HEK293 (cell line): Measurements from ENCODE around the gene SELENBP1.

Source experiments
- CTCF ChIA-PET: fragments of 350-600 bp; formaldehyde crosslinking; extraction: SDS; loops from one replicate; lab custom pipeline; 2021; ENCODE audit warnings: antibody characterized with exemption; lab: Yijun Ruan, JAX
- POLR2A ChIA-PET: fragments of 300-600 bp; formaldehyde crosslinking; extraction: SDS; loops from one replicate; lab custom pipeline; 2020; ENCODE audit warnings: antibody characterized with exemption, inconsistent platforms; lab: Yijun Ruan, JAX
- H3K27ac ChIP-seq: fragments of 200-500 bp; sonication (Bioruptor generic); 2 replicates; pipeline ENCODE4 v1.5.1; 2014; ENCODE audit warnings: low read depth, low read length, control low read depth, inconsistent platforms; ENCODE audit errors: extremely low read depth
- H3K36me3 ChIP-seq, 2 experiments: fragments of 200-500 bp in 1 of 2; sonication (Bioruptor generic) in 1 of 2; 1 replicate in 1 of 2; 2 replicates in 1 of 2; pipeline ENCODE4 v1.5.1; 2014 to 2017; ENCODE audit warnings: inconsistent platforms in 2 of 2, low read length in 2 of 2; ENCODE audit not compliant: control insufficient read depth in 2 of 2, insufficient read depth in 1 of 2
- H3K4me1 ChIP-seq: fragments of 200-500 bp; sonication (Bioruptor generic); 2 replicates; pipeline ENCODE4 v1.5.1; 2014; ENCODE audit warnings: mild to moderate bottlenecking, low read length, inconsistent platforms; ENCODE audit not compliant: control insufficient read depth, insufficient read depth
- H3K4me3 ChIP-seq: 2 replicates; pipeline ENCODE4 v1.5.1; 2011; ENCODE audit warnings: low read depth, mild to moderate bottlenecking, control low read depth, low read length, moderate library complexity
- H3K9me3 ChIP-seq: fragments of 200-500 bp; sonication (Bioruptor generic); 2 replicates; pipeline ENCODE4 v1.5.1; 2014; ENCODE audit warnings: low read depth, low read length, inconsistent platforms; ENCODE audit not compliant: control insufficient read depth, insufficient read depth
- EGR2 ChIP-seq: fragments of 450-650 bp; formaldehyde crosslinking; IDR thresholded peaks from 2 replicates; pipeline ENCODE4 v1.5.1; 2016; ENCODE audit warnings: low read depth, missing biosample characterization, missing genetic modification characterization
- GLI2 ChIP-seq: fragments of 450-650 bp; formaldehyde crosslinking; IDR thresholded peaks from 2 replicates; pipeline ENCODE4; 2017; ENCODE audit warnings: missing biosample characterization, missing genetic modification characterization, low read depth, borderline replicate concordance
- HOXD13 ChIP-seq: sonication (generic); formaldehyde crosslinking; IDR thresholded peaks from 2 replicates; pipeline ENCODE4 v1.8.0; 2022; ENCODE audit warnings: missing genetic modification reagents, borderline replicate concordance
- KLF16 ChIP-seq: fragments of 450-650 bp; formaldehyde crosslinking; IDR thresholded peaks from 2 replicates; pipeline ENCODE4 v1.5.1; 2017; ENCODE audit warnings: missing biosample characterization, missing genetic modification characterization
- PRDM1 ChIP-seq: fragments of 450-650 bp; formaldehyde crosslinking; IDR thresholded peaks from 2 replicates; pipeline ENCODE4; 2016; ENCODE audit warnings: missing biosample characterization, missing genetic modification characterization
- REPIN1 ChIP-seq: fragments of 450-650 bp; formaldehyde crosslinking; IDR thresholded peaks from 2 replicates; pipeline ENCODE4 v1.5.1; 2017; ENCODE audit warnings: missing biosample characterization, missing genetic modification characterization, low read depth
- ZBTB1 ChIP-seq: fragments of 450-650 bp; formaldehyde crosslinking; IDR thresholded peaks from 2 replicates; pipeline ENCODE4 v1.5.1; 2016; ENCODE audit warnings: missing biosample characterization, missing genetic modification characterization
- ZBTB21 ChIP-seq: fragments of 450-650 bp; formaldehyde crosslinking; IDR thresholded peaks from 2 replicates; pipeline ENCODE4 v1.5.1; 2017; ENCODE audit warnings: missing biosample characterization, missing genetic modification characterization
- ZFP37 ChIP-seq: fragments of 450-650 bp; formaldehyde crosslinking; IDR thresholded peaks from 2 replicates; pipeline ENCODE4 v1.5.1; 2016; ENCODE audit warnings: missing biosample characterization, missing genetic modification characterization
- ZNF202 ChIP-seq: fragments of 450-650 bp; formaldehyde crosslinking; IDR thresholded peaks from 2 replicates; pipeline ENCODE4 v1.5.1; 2016; ENCODE audit warnings: missing biosample characterization, missing genetic modification characterization, borderline replicate concordance
- ZNF302 ChIP-seq: fragments of 450-650 bp; formaldehyde crosslinking; IDR thresholded peaks from 2 replicates; pipeline ENCODE4 v1.5.1; 2016; ENCODE audit warnings: missing biosample characterization, missing genetic modification characterization, low read depth
- ZNF416 ChIP-seq: fragments of 450-650 bp; formaldehyde crosslinking; IDR thresholded peaks from 2 replicates; pipeline ENCODE4 v1.5.1; 2016; ENCODE audit warnings: missing biosample characterization, missing genetic modification characterization
- ZNF549 ChIP-seq: fragments of 450-650 bp; IDR thresholded peaks from 2 replicates; pipeline ENCODE4 v1.5.1; 2018; ENCODE audit warnings: missing biosample characterization, missing genetic modification characterization, mild to moderate bottlenecking, inconsistent platforms, moderate library complexity
- ZNF555 ChIP-seq: fragments of 450-650 bp; formaldehyde crosslinking; conservative IDR thresholded peaks from 2 replicates; pipeline ENCODE4 v1.5.1; 2017; ENCODE audit warnings: missing biosample characterization, mild to moderate bottlenecking, missing genetic modification characterization, inconsistent platforms
- ZNF561 ChIP-seq: fragments of 450-650 bp; IDR thresholded peaks from 2 replicates; pipeline ENCODE4 v1.5.1; 2018; ENCODE audit warnings: missing biosample characterization, missing genetic modification characterization, borderline replicate concordance
- ZNF624 ChIP-seq: fragments of 450-650 bp; formaldehyde crosslinking; IDR thresholded peaks from 2 replicates; pipeline ENCODE4 v1.5.1; 2017; ENCODE audit warnings: missing biosample characterization, missing genetic modification characterization
- ZNF660 ChIP-seq: fragments of 450-650 bp; IDR thresholded peaks from 2 replicates; pipeline ENCODE4 v1.5.1; 2018; ENCODE audit warnings: missing biosample characterization, mild to moderate bottlenecking, missing genetic modification characterization
- TF ChIP-seq, protein P1 (sequence below): fragments of 450-650 bp; formaldehyde crosslinking; IDR thresholded peaks from 2 replicates; pipeline ENCODE4 v1.5.1; 2017; ENCODE audit warnings: missing biosample characterization, missing genetic modification characterization
- TF ChIP-seq, protein P2 (sequence below): fragments of 450-650 bp; formaldehyde crosslinking; conservative IDR thresholded peaks from 2 replicates; pipeline ENCODE4 v1.5.1; 2016; ENCODE audit warnings: low read depth, missing biosample characterization, missing genetic modification characterization
- TF ChIP-seq, protein P3 (sequence below): fragments of 450-650 bp; formaldehyde crosslinking; IDR thresholded peaks from 2 replicates; pipeline ENCODE4 v1.5.1; 2016; ENCODE audit warnings: missing biosample characterization, missing genetic modification characterization, low read depth
- TF ChIP-seq, protein P4 (sequence below): fragments of 450-650 bp; formaldehyde crosslinking; IDR thresholded peaks from 2 replicates; pipeline ENCODE4 v1.5.1; 2017; ENCODE audit warnings: missing biosample characterization, missing genetic modification characterization
- TF ChIP-seq, protein P5 (sequence below): fragments of 450-650 bp; formaldehyde crosslinking; IDR thresholded peaks from 2 replicates; pipeline ENCODE4 v1.5.1; 2017; ENCODE audit warnings: missing biosample characterization, missing genetic modification characterization

SELENBP1 gene

DNA sequence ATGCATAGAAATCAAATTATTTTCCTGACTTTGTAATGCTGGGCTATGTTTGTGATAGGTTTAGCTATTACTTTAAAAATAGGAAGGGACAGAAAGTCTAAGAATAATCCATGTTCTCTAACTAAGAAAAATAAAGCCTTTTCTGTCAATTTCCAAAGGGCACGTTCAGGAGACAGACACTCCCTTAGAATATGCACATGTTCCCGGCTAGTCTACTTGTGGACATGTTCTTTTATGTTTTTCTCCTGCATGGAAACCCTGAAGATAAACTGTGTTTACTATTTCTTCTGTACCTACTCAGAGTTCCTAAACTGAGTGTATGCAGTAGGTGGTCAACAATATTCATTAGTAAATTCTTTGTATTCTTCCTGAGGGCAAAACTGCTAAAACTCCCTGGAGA is 39.4 kb upstream of the SELENBP1 start:
- CTCF ChIA-PET = no interaction called here
- Histone ChIP-seq H3K4me3 (no peak overlapping the region), H3K36me3 (peaks cover 59 to 98% of the 10 kb centered on the region in 2 experiments), H3K9me3 (no peaks in the 10 kb centered on the region), H3K4me1 (no peaks in the 10 kb centered on the region), H3K27ac (no peak overlapping the region)
- no peak for TF ChIP-seq HOXD13
- TF ChIP-seq ZNF302 (tag by site-specific recombination) = no peak
- no peak for TF ChIP-seq ZNF555 (tag by site-specific recombination)
- no peak for TF ChIP-seq REPIN1
- TF ChIP-seq, protein P1, sequence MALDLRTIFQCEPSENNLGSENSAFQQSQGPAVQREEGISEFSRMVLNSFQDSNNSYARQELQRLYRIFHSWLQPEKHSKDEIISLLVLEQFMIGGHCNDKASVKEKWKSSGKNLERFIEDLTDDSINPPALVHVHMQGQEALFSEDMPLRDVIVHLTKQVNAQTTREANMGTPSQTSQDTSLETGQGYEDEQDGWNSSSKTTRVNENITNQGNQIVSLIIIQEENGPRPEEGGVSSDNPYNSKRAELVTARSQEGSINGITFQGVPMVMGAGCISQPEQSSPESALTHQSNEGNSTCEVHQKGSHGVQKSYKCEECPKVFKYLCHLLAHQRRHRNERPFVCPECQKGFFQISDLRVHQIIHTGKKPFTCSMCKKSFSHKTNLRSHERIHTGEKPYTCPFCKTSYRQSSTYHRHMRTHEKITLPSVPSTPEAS (tag by site-specific recombination) = no peak
- no peak for TF ChIP-seq ZNF202 (tag by site-specific recombination)
- TF ChIP-seq ZNF660 = no peak
- no peak for TF ChIP-seq KLF16 (tag by site-specific recombination)
- TF ChIP-seq, protein P2, sequence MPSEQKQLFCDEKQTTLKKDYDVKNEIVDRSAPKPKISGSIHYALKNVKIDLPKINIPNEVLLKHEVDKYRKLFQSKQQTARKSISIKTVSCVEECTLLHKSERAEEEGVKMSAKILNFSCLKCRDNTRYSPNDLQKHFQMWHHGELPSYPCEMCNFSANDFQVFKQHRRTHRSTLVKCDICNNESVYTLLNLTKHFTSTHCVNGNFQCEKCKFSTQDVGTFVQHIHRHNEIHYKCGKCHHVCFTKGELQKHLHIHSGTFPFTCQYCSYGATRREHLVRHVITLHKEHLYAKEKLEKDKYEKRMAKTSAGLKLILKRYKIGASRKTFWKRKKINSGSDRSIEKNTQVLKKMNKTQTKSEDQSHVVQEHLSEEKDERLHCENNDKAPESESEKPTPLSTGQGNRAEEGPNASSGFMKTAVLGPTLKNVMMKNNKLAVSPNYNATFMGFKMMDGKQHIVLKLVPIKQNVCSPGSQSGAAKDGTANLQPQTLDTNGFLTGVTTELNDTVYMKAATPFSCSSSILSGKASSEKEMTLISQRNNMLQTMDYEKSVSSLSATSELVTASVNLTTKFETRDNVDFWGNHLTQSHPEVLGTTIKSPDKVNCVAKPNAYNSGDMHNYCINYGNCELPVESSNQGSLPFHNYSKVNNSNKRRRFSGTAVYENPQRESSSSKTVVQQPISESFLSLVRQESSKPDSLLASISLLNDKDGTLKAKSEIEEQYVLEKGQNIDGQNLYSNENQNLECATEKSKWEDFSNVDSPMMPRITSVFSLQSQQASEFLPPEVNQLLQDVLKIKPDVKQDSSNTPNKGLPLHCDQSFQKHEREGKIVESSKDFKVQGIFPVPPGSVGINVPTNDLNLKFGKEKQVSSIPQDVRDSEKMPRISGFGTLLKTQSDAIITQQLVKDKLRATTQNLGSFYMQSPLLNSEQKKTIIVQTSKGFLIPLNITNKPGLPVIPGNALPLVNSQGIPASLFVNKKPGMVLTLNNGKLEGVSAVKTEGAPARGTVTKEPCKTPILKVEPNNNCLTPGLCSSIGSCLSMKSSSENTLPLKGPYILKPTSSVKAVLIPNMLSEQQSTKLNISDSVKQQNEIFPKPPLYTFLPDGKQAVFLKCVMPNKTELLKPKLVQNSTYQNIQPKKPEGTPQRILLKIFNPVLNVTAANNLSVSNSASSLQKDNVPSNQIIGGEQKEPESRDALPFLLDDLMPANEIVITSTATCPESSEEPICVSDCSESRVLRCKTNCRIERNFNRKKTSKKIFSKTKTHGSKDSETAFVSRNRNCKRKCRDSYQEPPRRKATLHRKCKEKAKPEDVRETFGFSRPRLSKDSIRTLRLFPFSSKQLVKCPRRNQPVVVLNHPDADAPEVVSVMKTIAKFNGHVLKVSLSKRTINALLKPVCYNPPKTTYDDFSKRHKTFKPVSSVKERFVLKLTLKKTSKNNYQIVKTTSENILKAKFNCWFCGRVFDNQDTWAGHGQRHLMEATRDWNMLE (tag by site-specific recombination) = no peak
- no peak for TF ChIP-seq EGR2 (tag by site-specific recombination)
- TF ChIP-seq ZBTB1 (tag by site-specific recombination) = no peak
- TF ChIP-seq, protein P3, sequence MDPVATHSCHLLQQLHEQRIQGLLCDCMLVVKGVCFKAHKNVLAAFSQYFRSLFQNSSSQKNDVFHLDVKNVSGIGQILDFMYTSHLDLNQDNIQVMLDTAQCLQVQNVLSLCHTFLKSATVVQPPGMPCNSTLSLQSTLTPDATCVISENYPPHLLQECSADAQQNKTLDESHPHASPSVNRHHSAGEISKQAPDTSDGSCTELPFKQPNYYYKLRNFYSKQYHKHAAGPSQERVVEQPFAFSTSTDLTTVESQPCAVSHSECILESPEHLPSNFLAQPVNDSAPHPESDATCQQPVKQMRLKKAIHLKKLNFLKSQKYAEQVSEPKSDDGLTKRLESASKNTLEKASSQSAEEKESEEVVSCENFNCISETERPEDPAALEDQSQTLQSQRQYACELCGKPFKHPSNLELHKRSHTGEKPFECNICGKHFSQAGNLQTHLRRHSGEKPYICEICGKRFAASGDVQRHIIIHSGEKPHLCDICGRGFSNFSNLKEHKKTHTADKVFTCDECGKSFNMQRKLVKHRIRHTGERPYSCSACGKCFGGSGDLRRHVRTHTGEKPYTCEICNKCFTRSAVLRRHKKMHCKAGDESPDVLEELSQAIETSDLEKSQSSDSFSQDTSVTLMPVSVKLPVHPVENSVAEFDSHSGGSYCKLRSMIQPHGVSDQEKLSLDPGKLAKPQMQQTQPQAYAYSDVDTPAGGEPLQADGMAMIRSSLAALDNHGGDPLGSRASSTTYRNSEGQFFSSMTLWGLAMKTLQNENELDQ (tag by site-specific recombination) = no peak
- POLR2A ChIA-PET = no interaction called here

DNA sequence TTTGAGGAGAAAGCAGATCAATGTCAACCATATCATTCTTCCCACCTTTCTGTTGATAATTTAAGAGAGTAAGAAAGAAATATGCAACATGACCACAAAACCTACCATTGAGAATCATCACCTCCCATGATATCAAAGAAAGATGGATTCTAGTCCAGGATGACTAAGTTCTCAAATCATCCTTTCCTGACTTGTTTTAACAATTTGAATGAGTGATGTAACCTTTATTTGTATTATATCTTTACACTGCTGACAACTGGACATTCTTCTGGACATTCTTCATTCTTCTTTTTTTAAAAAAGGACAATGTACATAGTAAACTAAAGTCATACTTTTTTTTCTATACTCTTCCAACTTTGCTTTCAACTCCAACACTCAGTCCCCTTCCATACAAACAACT is 36.4 kb upstream of the SELENBP1 start:
- CTCF ChIA-PET = interaction anchor here (1.0 kb wide), 1 partner anchor 68 kb away, joined by 4 read pairs; no protein-coding TSS in a partner anchor
- no peak overlapping the region for H3K4me3 ChIP-seq
- POLR2A ChIA-PET = no interaction called here
- TF ChIP-seq REPIN1 = no peak
- H3K27ac ChIP-seq = no peak overlapping the region
- H3K4me1 ChIP-seq = no peaks in the 10 kb centered on the region
- peaks cover 50 to 96% of the 10 kb centered on the region in 2 experiments for H3K36me3 ChIP-seq
- H3K9me3 ChIP-seq = no peaks in the 10 kb centered on the region

DNA sequence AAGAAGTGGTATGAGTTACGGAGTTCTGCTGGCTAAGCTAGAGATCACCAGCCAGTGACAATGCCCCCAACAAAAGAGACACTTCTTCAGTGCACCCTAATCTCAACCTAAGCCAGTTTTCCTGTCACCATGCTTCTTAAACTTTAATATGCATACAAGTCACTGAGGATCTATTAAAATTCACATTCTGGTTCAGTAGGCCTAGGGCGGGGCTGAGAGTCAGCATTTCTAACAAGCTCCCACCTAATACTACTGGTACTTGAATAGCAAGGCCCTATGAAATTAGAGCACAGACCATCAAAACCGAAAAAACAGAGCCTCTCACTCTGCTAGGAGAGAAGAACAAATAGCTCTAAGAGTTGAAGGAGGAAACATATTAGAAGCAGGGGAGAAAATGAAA is 34.8 kb upstream of the SELENBP1 start:
- Histone ChIP-seq H3K9me3 (no peaks in the 10 kb centered on the region), H3K4me3 (no peak overlapping the region), H3K27ac (no peak overlapping the region), H3K36me3 (peaks cover 44 to 98% of the 10 kb centered on the region in 2 experiments), H3K4me1 (no peaks in the 10 kb centered on the region)
- ChIA-PET CTCF (interaction anchor here (0.6 kb wide), 2 partner anchors 12 to 75 kb away, joined by 3 to 7 read pairs; no protein-coding TSS in a partner anchor), POLR2A (no interaction called here)
- TF ChIP-seq ZNF624 (tag by site-specific recombination) = no peak
- TF ChIP-seq ZBTB21 (tag by site-specific recombination) = no peak
- no peak for TF ChIP-seq PRDM1 (tag by site-specific recombination)
- TF ChIP-seq GLI2 (tag by site-specific recombination) = no peak
- TF ChIP-seq, protein P4, sequence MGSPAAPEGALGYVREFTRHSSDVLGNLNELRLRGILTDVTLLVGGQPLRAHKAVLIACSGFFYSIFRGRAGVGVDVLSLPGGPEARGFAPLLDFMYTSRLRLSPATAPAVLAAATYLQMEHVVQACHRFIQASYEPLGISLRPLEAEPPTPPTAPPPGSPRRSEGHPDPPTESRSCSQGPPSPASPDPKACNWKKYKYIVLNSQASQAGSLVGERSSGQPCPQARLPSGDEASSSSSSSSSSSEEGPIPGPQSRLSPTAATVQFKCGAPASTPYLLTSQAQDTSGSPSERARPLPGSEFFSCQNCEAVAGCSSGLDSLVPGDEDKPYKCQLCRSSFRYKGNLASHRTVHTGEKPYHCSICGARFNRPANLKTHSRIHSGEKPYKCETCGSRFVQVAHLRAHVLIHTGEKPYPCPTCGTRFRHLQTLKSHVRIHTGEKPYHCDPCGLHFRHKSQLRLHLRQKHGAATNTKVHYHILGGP (tag by site-specific recombination) = no peak
- TF ChIP-seq ZNF561 (tag by site-specific recombination) = no peak
- TF ChIP-seq ZNF416 (tag by site-specific recombination) = no peak
- TF ChIP-seq, protein P5, sequence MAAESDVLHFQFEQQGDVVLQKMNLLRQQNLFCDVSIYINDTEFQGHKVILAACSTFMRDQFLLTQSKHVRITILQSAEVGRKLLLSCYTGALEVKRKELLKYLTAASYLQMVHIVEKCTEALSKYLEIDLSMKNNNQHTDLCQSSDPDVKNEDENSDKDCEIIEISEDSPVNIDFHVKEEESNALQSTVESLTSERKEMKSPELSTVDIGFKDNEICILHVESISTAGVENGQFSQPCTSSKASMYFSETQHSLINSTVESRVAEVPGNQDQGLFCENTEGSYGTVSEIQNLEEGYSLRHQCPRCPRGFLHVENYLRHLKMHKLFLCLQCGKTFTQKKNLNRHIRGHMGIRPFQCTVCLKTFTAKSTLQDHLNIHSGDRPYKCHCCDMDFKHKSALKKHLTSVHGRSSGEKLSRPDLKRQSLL (tag by site-specific recombination) = no peak
- no peak for TF ChIP-seq ZFP37 (tag by site-specific recombination)
- no peak for TF ChIP-seq ZNF549
